Measurements from ENCODE around the gene CALY.

The CALY gene

GRCh38 chr10:133313192-133313591 lies 23.5 kb downstream of the CALY start:
- CTCF ChIA-PET = interaction anchor here (0.7 to 3.3 kb wide), 3 partner anchors 16 to 401 kb away, joined by 3 to 20 read pairs (median 3); no protein-coding TSS in a partner anchor
- POLR2A ChIA-PET = no interaction called here
- Histone ChIP-seq H3K9me3 (ENCODE audit: control insufficient read depth, insufficient read depth, low read depth, low read length) (no peaks in the 10 kb centered on the region), H3K36me3 (ENCODE audit: control insufficient read depth in 2 of 2, insufficient read depth in 1 of 2, low read length in 2 of 2) (peaks cover 7 to 40% of the 10 kb centered on the region in 2 experiments; a peak in 2 of 3 replicates), H3K27ac (ENCODE audit: extremely low read depth, low read depth, low read length) (no peak overlapping the region), H3K4me3 (ENCODE audit: low read depth, low read length) (no peak overlapping the region), H3K4me1 (ENCODE audit: control insufficient read depth, insufficient read depth, low read length) (no peaks in the 10 kb centered on the region)
- TF ChIP-seq, protein P1, sequence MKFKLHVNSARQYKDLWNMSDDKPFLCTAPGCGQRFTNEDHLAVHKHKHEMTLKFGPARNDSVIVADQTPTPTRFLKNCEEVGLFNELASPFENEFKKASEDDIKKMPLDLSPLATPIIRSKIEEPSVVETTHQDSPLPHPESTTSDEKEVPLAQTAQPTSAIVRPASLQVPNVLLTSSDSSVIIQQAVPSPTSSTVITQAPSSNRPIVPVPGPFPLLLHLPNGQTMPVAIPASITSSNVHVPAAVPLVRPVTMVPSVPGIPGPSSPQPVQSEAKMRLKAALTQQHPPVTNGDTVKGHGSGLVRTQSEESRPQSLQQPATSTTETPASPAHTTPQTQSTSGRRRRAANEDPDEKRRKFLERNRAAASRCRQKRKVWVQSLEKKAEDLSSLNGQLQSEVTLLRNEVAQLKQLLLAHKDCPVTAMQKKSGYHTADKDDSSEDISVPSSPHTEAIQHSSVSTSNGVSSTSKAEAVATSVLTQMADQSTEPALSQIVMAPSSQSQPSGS (tag by site-specific recombination; IDR thresholded peaks at IDR 0.05; ENCODE audit: low read depth) = no peak
- TF ChIP-seq OVOL3 (tag by site-specific recombination; IDR thresholded peaks at IDR 0.05) (no peak), ZNF37A (tag by site-specific recombination; IDR thresholded peaks at IDR 0.05) (no peak), ZNF350 (tag by site-specific recombination; IDR thresholded peaks at IDR 0.05) (no peak), ZNF571 (tag by site-specific recombination; IDR thresholded peaks at IDR 0.05) (no peak), ZNF529 (tag by site-specific recombination; IDR thresholded peaks at IDR 0.05; ENCODE audit: insufficient replicate concordance) (no peak), ZBTB21 (tag by site-specific recombination; IDR thresholded peaks at IDR 0.05) (no peak), ZNF133 (tag by site-specific recombination; IDR thresholded peaks at IDR 0.05) (no peak), ZNF48 (tag by site-specific recombination; IDR thresholded peaks at IDR 0.05) (no peak), ZNF596 (tag by site-specific recombination; IDR thresholded peaks at IDR 0.05) (no peak), SP7 (tag by site-specific recombination; IDR thresholded peaks at IDR 0.05) (no peak), ZNF610 (tag by site-specific recombination; IDR thresholded peaks at IDR 0.05; ENCODE audit: borderline replicate concordance) (no peak), ZNF10 (tag by site-specific recombination; IDR thresholded peaks at IDR 0.05) (no peak), ZSCAN18 (tag by site-specific recombination; IDR thresholded peaks at IDR 0.05) (no peak), KLF8 (tag by site-specific recombination; IDR thresholded peaks at IDR 0.05) (no peak), MZF1 (tag by site-specific recombination; IDR thresholded peaks at IDR 0.05; ENCODE audit: borderline replicate concordance) (no peak)
- TF ChIP-seq, protein P2, sequence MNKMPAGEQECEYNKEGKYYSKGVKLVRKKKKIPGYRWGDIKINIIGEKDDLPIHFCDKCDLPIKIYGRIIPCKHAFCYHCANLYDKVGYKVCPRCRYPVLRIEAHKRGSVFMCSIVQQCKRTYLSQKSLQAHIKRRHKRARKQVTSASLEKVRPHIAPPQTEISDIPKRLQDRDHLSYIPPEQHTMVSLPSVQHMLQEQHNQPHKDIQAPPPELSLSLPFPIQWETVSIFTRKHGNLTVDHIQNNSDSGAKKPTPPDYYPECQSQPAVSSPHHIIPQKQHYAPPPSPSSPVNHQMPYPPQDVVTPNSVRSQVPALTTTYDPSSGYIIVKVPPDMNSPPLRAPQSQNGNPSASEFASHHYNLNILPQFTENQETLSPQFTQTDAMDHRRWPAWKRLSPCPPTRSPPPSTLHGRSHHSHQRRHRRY (tag by site-specific recombination; IDR thresholded peaks at IDR 0.05) = no peak
- TF ChIP-seq, protein P3, sequence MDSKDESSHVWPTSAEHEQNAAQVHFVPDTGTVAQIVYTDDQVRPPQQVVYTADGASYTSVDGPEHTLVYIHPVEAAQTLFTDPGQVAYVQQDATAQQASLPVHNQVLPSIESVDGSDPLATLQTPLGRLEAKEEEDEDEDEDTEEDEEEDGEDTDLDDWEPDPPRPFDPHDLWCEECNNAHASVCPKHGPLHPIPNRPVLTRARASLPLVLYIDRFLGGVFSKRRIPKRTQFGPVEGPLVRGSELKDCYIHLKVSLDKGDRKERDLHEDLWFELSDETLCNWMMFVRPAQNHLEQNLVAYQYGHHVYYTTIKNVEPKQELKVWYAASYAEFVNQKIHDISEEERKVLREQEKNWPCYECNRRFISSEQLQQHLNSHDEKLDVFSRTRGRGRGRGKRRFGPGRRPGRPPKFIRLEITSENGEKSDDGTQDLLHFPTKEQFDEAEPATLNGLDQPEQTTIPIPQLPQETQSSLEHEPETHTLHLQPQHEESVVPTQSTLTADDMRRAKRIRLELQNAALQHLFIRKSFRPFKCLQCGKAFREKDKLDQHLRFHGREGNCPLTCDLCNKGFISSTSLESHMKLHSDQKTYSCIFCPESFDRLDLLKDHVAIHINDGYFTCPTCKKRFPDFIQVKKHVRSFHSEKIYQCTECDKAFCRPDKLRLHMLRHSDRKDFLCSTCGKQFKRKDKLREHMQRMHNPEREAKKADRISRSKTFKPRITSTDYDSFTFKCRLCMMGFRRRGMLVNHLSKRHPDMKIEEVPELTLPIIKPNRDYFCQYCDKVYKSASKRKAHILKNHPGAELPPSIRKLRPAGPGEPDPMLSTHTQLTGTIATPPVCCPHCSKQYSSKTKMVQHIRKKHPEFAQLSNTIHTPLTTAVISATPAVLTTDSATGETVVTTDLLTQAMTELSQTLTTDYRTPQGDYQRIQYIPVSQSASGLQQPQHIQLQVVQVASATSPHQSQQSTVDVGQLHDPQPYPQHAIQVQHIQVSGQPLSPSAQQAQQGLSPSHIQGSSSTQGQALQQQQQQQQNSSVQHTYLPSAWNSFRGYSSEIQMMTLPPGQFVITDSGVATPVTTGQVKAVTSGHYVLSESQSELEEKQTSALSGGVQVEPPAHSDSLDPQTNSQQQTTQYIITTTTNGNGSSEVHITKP (tag by site-specific recombination; IDR thresholded peaks at IDR 0.05) = no peak
- TF ChIP-seq, protein P4, sequence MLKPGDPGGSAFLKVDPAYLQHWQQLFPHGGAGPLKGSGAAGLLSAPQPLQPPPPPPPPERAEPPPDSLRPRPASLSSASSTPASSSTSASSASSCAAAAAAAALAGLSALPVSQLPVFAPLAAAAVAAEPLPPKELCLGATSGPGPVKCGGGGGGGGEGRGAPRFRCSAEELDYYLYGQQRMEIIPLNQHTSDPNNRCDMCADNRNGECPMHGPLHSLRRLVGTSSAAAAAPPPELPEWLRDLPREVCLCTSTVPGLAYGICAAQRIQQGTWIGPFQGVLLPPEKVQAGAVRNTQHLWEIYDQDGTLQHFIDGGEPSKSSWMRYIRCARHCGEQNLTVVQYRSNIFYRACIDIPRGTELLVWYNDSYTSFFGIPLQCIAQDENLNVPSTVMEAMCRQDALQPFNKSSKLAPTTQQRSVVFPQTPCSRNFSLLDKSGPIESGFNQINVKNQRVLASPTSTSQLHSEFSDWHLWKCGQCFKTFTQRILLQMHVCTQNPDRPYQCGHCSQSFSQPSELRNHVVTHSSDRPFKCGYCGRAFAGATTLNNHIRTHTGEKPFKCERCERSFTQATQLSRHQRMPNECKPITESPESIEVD (tag by site-specific recombination; IDR thresholded peaks at IDR 0.05) = no peak
- TF ChIP-seq, protein P5, sequence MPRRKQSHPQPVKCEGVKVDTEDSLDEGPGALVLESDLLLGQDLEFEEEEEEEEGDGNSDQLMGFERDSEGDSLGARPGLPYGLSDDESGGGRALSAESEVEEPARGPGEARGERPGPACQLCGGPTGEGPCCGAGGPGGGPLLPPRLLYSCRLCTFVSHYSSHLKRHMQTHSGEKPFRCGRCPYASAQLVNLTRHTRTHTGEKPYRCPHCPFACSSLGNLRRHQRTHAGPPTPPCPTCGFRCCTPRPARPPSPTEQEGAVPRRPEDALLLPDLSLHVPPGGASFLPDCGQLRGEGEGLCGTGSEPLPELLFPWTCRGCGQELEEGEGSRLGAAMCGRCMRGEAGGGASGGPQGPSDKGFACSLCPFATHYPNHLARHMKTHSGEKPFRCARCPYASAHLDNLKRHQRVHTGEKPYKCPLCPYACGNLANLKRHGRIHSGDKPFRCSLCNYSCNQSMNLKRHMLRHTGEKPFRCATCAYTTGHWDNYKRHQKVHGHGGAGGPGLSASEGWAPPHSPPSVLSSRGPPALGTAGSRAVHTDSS (tag by site-specific recombination; IDR thresholded peaks at IDR 0.05) = no peak
